Endodermal cell (in vitro differentiated cells): ENCODE measurements around the gene CCDC191. TPM values are rescaled to one million over a fixed set of nuclear protein-coding genes. Genes with fewer than 3 reads are reported as not detected.

Source experiments
- DNase-seq: peaks from one replicate; pipeline ENCODE4 v3.0.0-alpha.2; 2017
- H3K27ac ChIP-seq: 2 replicates; pipeline ENCODE4 v1.5.1; 2013; ENCODE audit warnings: mild to moderate bottlenecking, low read depth, low read length, moderate library complexity
- H3K27me3 ChIP-seq: 2 replicates; pipeline ENCODE4 v1.6.1; 2013; ENCODE audit warnings: mild to moderate bottlenecking, low read length, moderate library complexity; ENCODE audit not compliant: insufficient read depth, control insufficient read depth, poor library complexity, severe bottlenecking
- H3K36me3 ChIP-seq: 2 replicates; pipeline ENCODE4 v1.7.0; 2013; ENCODE audit warnings: mild to moderate bottlenecking, low read length, moderate library complexity; ENCODE audit not compliant: control insufficient read depth, insufficient read depth
- H3K4me1 ChIP-seq: one replicate; pipeline ENCODE4 v1.7.0; 2013; ENCODE audit warnings: low read length; ENCODE audit not compliant: control insufficient read depth, insufficient read depth
- H3K4me3 ChIP-seq: 2 replicates; pipeline ENCODE4 v1.5.1; 2013; ENCODE audit warnings: mild to moderate bottlenecking, low read length, moderate library complexity
- H3K9ac ChIP-seq: 2 replicates; pipeline ENCODE4 v1.6.1; 2013; ENCODE audit warnings: mild to moderate bottlenecking, low read length, moderate library complexity; ENCODE audit not compliant: poor library complexity, severe bottlenecking; ENCODE audit errors: extremely low read depth
- H3K9me3 ChIP-seq: 2 replicates; pipeline ENCODE4 v1.6.1; 2013; ENCODE audit warnings: mild to moderate bottlenecking, low read length, moderate library complexity; ENCODE audit not compliant: control insufficient read depth
- H3K27ac Mint-ChIP-seq: 2 replicates; pipeline ENCODE4 v1.8.0; 2020; ENCODE audit warnings: mixed read lengths
- H3K27me3 Mint-ChIP-seq: 2 replicates; pipeline ENCODE4 v1.8.0; 2021; ENCODE audit warnings: mild to moderate bottlenecking, mixed read lengths; ENCODE audit not compliant: insufficient read depth
- H3K36me3 Mint-ChIP-seq: 2 replicates; pipeline ENCODE4 v1.8.0; 2020; ENCODE audit warnings: low read depth, mixed read lengths
- H3K4me1 Mint-ChIP-seq: 2 replicates; pipeline ENCODE4 v1.8.0; 2020; ENCODE audit warnings: mixed read lengths
- H3K4me3 Mint-ChIP-seq: 2 replicates; pipeline ENCODE4 v1.8.0; 2020; ENCODE audit warnings: mild to moderate bottlenecking, moderate library complexity, mixed read lengths
- H3K9me3 Mint-ChIP-seq: 2 replicates; pipeline ENCODE4 v1.8.0; 2020; ENCODE audit warnings: mild to moderate bottlenecking, mixed read lengths
- CTCF ChIP-seq: fragments of 200-600 bp; sonication (generic); conservative IDR thresholded peaks from 2 replicates; pipeline ENCODE4 v1.5.0; 2021; ENCODE audit warnings: antibody characterized with exemption, mild to moderate bottlenecking
- WGBS, 2 experiments: methylation state at CpG; one replicate each; pipeline versions ENCODE4 v1.1.5 to v1.1.7; 2013; ENCODE audit warnings: missing lambda C conversion rate in 2 of 2, mixed read lengths in 1 of 2; ENCODE audit not compliant: insufficient coverage in 1 of 2, insufficient read length in 1 of 2; 5-methylcytosine and 5-hydroxymethylcytosine counted together
- total RNA-seq, 2 donors: library from RNA; stranded (reverse); fragmentation: NEBNext Ultra II Directional in 1 of 2; extraction: Animal tissue kit (Norgen Biotek cat#: 25700) in 1 of 2; gene quantifications; 2 replicates in 1 of 2; 3 replicates in 1 of 2; pipeline ENCODE4 v1.2.1, GENCODE V29; 2021

The CCDC191 gene
- total RNA-seq, 2 donors from 2014 or later: 4.4 to 6.1 TPM

GRCh38 chr3:114052216-114052615 lies 4.1 kb downstream of the CCDC191 start:
- DNase-seq: no peak
- Mint-ChIP-seq H3K27ac (no peak overlapping the region), H3K4me3 (no peak overlapping the region), H3K9me3 (no peaks in the 10 kb centered on the region), H3K36me3 (no peaks in the 10 kb centered on the region), H3K4me1 (peaks cover 4% of the 10 kb centered on the region), H3K27me3 (peaks cover 4% of the 10 kb centered on the region)
- Histone ChIP-seq H3K9ac (no peak overlapping the region), H3K9me3 (no peaks in the 10 kb centered on the region), H3K36me3 (no peaks in the 10 kb centered on the region), H3K4me1 (no peaks in the 10 kb centered on the region), H3K27ac (no peak overlapping the region), H3K4me3 (no peak overlapping the region), H3K27me3 (no peaks in the 10 kb centered on the region)
- 86 to 91% methylated on average over 2 of the region's 2 CpGs for WGBS, 2 experiments
- no peak for TF ChIP-seq CTCF

GRCh38 chr3:114043205-114043604 lies 13.1 kb downstream of the CCDC191 start:
- no peak overlapping the region for H3K27ac ChIP-seq
- no peaks in the 10 kb centered on the region for H3K9me3 Mint-ChIP-seq
- H3K4me1 ChIP-seq: no peaks in the 10 kb centered on the region
- H3K4me3 Mint-ChIP-seq: no peak overlapping the region
- H3K4me1 Mint-ChIP-seq: no peaks in the 10 kb centered on the region
- no peak for TF ChIP-seq CTCF
- no peaks in the 10 kb centered on the region for H3K27me3 Mint-ChIP-seq
- no peaks in the 10 kb centered on the region for H3K27me3 ChIP-seq
- no peak overlapping the region for H3K9ac ChIP-seq
- no peak for DNase-seq
- H3K27ac Mint-ChIP-seq: no peak overlapping the region
- H3K36me3 ChIP-seq: no peaks in the 10 kb centered on the region
- H3K4me3 ChIP-seq: no peak overlapping the region
- H3K9me3 ChIP-seq: no peaks in the 10 kb centered on the region
- H3K36me3 Mint-ChIP-seq: peaks cover 3% of the 10 kb centered on the region

- no peak overlapping the region for H3K27ac Mint-ChIP-seq
- Histone ChIP-seq H3K4me1 (no peaks in the 10 kb centered on the region), H3K27me3 (no peaks in the 10 kb centered on the region), H3K27ac (no peak overlapping the region), H3K4me3 (no peak overlapping the region), H3K9me3 (no peaks in the 10 kb centered on the region), H3K36me3 (no peaks in the 10 kb centered on the region), H3K9ac (no peak overlapping the region)
- H3K27me3 Mint-ChIP-seq: no peaks in the 10 kb centered on the region
- no peak for DNase-seq
- no peak overlapping the region for H3K4me3 Mint-ChIP-seq
- H3K4me1 Mint-ChIP-seq: no peaks in the 10 kb centered on the region
- H3K36me3 Mint-ChIP-seq: peaks cover 3% of the 10 kb centered on the region
- no peak for TF ChIP-seq CTCF
- 90 to 96% methylated on average over 2 to 3 of the region's 3 CpGs for WGBS, 2 experiments
- no peaks in the 10 kb centered on the region for H3K9me3 Mint-ChIP-seq
These were observed 20.4 kb downstream of the CCDC191 start for GRCh38 chr3:114035896-114036295.
